Measurements from ENCODE around the gene CCSAP. TPM values are rescaled to one million over a fixed set of nuclear protein-coding genes. Genes with fewer than 3 reads are reported as not detected.

Gene CCSAP
- total RNA-seq, 4 donors from 2014 or later, result 7.2 to 18.1 (median 11.5) TPM

GRCh38 chr1:229323885-229324553, 18.8 kb downstream of the CCSAP start:
- WGBS, 2 donors, result 74 to 86% methylated on average over 2 of the region's 2 CpGs
- no peak overlapping the region for H3K4me3 ChIP-seq
- H3K9me3 ChIP-seq, result no peaks in the 10 kb centered on the region
- no peak for DNase-seq (ENCODE audit: low spot score in 2 of 2)
- no peaks in the 10 kb centered on the region for H3K27me3 ChIP-seq
- no peak for TF ChIP-seq EP300 (IDR thresholded peaks at IDR 0.05)
- no peak for TF ChIP-seq CTCF (IDR thresholded peaks at IDR 0.05)
- TF ChIP-seq POLR2A (IDR thresholded peaks at IDR 0.05), result no peak
- peaks cover 0 to 84% (median 11%) of the 10 kb centered on the region in 3 donors for H3K36me3 ChIP-seq
- H3K4me1 ChIP-seq, result peaks cover 0 to 10% (median 0%) of the 10 kb centered on the region in 4 donors
- H3K27ac ChIP-seq, result no peak overlapping the region

GRCh38 chr1:229323201-229323600, 19.6 kb downstream of the CCSAP start:
- Histone ChIP-seq H3K4me3 (no peak overlapping the region), H3K27me3 (no peaks in the 10 kb centered on the region), H3K27ac (no peak overlapping the region), H3K36me3 (peaks cover 0 to 76% (median 12%) of the 10 kb centered on the region in 3 donors), H3K9me3 (no peaks in the 10 kb centered on the region), H3K4me1 (peaks cover 0 to 10% (median 0%) of the 10 kb centered on the region in 4 donors)
- TF ChIP-seq POLR2A (IDR thresholded peaks at IDR 0.05) (no peak), CTCF (IDR thresholded peaks at IDR 0.05) (no peak), EP300 (IDR thresholded peaks at IDR 0.05) (no peak)
- WGBS, 2 donors, result 89 to 90% methylated on average over 7 of the region's 7 CpGs
- no peak for DNase-seq (ENCODE audit: low spot score in 2 of 2)

- WGBS, 2 donors, result 91 to 93% methylated on average over 7 of the region's 7 CpGs
- no peak overlapping the region for H3K27ac ChIP-seq
- peaks cover 0 to 57% (median 12%) of the 10 kb centered on the region in 3 donors for H3K36me3 ChIP-seq
- no peaks in the 10 kb centered on the region for H3K9me3 ChIP-seq
- DNase-seq (ENCODE audit: low spot score in 2 of 2), result no peak
- TF ChIP-seq EP300 (IDR thresholded peaks at IDR 0.05) (no peak), CTCF (IDR thresholded peaks at IDR 0.05) (no peak), POLR2A (IDR thresholded peaks at IDR 0.05) (no peak)
- H3K4me3 ChIP-seq, result no peak overlapping the region
- H3K27me3 ChIP-seq, result no peaks in the 10 kb centered on the region
- H3K4me1 ChIP-seq, result peaks cover 0 to 4% (median 0%) of the 10 kb centered on the region in 4 donors
Observed at GRCh38 chr1:229319487-229319886, 23.4 kb downstream of the CCSAP start.

GRCh38 chr1:229318056-229318455, 24.8 kb downstream of the CCSAP start:
- DNase-seq (ENCODE audit: low spot score in 2 of 2), result no peak

More at GRCh38 chr1:229318056-229318455, 24.8 kb downstream of the CCSAP start:
- Histone ChIP-seq H3K27ac (no peak overlapping the region), H3K36me3 (peaks cover 0 to 53% (median 12%) of the 10 kb centered on the region in 3 donors), H3K4me3 (no peak overlapping the region), H3K27me3 (no peaks in the 10 kb centered on the region), H3K9me3 (no peaks in the 10 kb centered on the region), H3K4me1 (no peaks in the 10 kb centered on the region)
- no peak for TF ChIP-seq POLR2A (IDR thresholded peaks at IDR 0.05)
- TF ChIP-seq CTCF (IDR thresholded peaks at IDR 0.05), result no peak
- no peak for TF ChIP-seq EP300 (IDR thresholded peaks at IDR 0.05)
- 45 to 63% methylated on average over 4 of the region's 4 CpGs for WGBS, 2 donors

Data from tibial nerve (tissue), 4 donors.